Vagina (tissue), 2 donors: ENCODE measurements around the gene SMG7.

Source experiments
- POLR2A ChIP-seq, 2 donors: fragments of 450-650 bp; IDR thresholded peaks; one replicate each; pipeline ENCODE4 v1.6.1; 2017; ENCODE audit warnings: antibody characterized with exemption in 2 of 2, mild to moderate bottlenecking in 2 of 2, moderate library complexity in 2 of 2
- POLR2AphosphoS5 ChIP-seq, 2 donors: sonication (generic); formaldehyde crosslinking; IDR thresholded peaks; one replicate each; pipeline ENCODE4 v1.9.0; 2017; ENCODE audit warnings: antibody characterized with exemption in 2 of 2, mild to moderate bottlenecking in 2 of 2, low read depth in 1 of 2; ENCODE audit not compliant: insufficient read depth in 1 of 2
- TF ChIP-seq, protein P1 (sequence below), 3 experiments: fragments of 450-650 bp in 2 of 3; fragments of 200-600 bp in 1 of 3; sonication (generic) in 1 of 3; IDR thresholded peaks; one replicate each; pipeline ENCODE4 v1.5.1; 2017 to 2019; ENCODE audit warnings: antibody characterized with exemption in 3 of 3, mild to moderate bottlenecking in 2 of 3, moderate library complexity in 2 of 3

- TF ChIP-seq, protein P1, sequence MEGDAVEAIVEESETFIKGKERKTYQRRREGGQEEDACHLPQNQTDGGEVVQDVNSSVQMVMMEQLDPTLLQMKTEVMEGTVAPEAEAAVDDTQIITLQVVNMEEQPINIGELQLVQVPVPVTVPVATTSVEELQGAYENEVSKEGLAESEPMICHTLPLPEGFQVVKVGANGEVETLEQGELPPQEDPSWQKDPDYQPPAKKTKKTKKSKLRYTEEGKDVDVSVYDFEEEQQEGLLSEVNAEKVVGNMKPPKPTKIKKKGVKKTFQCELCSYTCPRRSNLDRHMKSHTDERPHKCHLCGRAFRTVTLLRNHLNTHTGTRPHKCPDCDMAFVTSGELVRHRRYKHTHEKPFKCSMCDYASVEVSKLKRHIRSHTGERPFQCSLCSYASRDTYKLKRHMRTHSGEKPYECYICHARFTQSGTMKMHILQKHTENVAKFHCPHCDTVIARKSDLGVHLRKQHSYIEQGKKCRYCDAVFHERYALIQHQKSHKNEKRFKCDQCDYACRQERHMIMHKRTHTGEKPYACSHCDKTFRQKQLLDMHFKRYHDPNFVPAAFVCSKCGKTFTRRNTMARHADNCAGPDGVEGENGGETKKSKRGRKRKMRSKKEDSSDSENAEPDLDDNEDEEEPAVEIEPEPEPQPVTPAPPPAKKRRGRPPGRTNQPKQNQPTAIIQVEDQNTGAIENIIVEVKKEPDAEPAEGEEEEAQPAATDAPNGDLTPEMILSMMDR (IDR thresholded peaks at IDR 0.05) = no peak
- TF ChIP-seq POLR2A (IDR thresholded peaks at IDR 0.05) (no peak), POLR2AphosphoS5 (IDR thresholded peaks at IDR 0.05; ENCODE audit: insufficient read depth in 1 of 2, low read depth in 1 of 2) (no peak)
Observed at GRCh38 chr1:183454377-183454776, 17.9 kb upstream of the SMG7 start.
